Measurements from ENCODE around the gene SLC38A1.
"Not testable (repeated sequence)": the region's sequence is repeated elsewhere in the genome, so short reads cannot be mapped to it uniquely, and the experiment has no call there.

SLC38A1 gene

DNA sequence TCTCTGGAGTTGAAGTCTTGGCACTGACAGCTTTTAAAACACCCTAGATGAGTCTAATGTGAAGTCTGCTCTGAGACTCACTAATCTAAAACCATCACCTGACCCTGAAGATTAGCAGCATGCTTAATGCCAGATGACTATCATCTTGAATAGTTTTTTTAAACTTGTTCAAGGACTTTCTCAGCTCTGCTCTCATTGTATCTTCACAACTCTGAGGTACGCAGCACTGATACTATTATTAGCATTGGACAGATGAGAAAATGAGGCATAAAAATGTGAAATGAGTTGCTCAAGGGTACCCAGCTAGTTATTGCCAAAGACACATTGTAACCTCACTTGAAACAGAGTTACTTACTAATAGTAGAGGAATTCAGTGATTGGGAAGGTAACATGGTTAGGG, 4.8 kb downstream of the SLC38A1 start:
- no peak for DNase-seq (ENCODE audit: low read depth)

DNA sequence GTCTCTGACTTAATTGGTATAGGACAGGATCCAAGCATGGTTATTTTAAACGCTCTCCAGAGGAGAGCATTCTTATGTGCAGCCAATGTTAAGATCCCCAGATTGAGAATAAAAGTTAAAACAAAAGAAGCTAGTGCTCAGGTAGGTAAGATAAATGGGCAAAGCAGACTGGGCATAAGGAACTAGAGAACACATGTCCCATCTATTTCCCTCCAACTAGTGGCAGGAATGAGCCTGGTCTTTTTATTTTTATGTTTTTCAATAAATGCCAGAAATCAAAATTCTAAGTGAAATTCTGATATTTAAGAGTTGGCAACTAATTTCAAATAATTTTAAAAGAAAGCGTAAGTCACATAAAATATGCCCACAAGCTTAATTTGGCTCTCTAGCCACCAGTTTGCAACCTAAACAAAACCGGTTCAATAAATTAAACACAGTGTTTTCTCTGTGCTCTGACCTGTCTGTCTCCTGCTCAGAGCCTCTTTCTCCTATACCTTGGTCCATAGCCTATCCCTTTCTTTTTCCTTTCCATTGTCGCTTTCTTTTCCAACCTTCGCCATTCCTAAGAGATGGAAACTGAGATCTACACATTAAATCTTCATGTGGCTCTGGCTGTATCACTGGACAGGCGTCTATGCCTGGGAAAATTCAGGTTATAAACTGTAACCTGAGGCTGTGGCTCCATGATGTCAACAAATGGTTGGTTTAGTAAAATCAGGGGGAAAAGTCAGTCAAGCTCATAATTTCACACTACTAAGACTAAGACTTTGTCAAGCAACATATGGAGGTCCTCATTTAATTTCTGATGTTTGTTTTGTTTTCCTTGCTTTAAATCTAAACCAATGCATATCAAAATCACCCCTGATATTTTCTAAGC, 5.5 kb downstream of the SLC38A1 start:
- DNase-seq (ENCODE audit: low read depth): no peak

DNA sequence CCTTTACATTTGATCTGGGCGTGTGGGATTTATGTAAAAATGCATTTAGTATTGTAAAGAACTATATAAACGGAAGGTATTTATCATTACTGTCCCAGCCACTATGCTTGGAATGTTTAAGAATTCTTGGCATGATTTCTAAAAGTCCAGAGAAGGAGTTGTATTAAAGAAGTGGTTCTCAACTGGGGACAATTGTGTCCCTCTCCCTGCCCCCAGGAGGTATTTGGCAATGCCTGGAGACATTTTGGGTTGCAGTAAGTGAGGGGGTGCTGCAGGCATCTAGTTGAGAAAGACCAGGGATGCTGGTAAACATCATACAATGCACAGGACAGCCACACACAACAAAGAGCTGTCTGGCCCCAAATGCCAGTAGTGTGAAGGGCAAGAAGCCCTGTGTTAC, 7.2 kb downstream of the SLC38A1 start:
- DNase-seq (ENCODE audit: low read depth): no peak

DNA sequence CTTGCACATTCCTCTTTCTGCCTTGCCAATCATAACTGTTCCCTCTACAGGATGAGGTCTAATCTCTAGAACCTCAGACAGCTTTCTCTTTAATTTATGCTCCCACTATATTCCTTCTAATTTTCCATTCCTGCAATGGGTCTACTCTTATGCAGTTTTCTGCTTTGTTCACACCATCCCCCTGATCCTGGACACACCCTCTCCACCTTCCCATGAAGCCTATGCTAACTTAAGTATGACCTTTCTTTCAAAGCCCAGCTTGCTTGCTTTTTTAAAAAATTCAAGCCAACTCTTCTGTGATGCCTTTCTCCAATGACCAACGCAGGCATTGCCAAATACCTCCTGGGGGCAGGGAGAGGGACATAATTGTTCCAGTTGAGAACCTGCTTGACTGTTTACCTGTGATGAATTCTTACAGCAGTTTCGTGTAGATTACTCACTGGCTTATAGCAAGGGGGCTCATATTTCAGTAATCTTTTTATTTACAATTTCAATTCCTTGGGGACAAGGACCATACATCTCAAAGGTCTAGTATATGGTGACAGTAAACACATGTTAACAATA, 7.8 kb downstream of the SLC38A1 start:
- DNase-seq (ENCODE audit: low read depth): no peak

DNA sequence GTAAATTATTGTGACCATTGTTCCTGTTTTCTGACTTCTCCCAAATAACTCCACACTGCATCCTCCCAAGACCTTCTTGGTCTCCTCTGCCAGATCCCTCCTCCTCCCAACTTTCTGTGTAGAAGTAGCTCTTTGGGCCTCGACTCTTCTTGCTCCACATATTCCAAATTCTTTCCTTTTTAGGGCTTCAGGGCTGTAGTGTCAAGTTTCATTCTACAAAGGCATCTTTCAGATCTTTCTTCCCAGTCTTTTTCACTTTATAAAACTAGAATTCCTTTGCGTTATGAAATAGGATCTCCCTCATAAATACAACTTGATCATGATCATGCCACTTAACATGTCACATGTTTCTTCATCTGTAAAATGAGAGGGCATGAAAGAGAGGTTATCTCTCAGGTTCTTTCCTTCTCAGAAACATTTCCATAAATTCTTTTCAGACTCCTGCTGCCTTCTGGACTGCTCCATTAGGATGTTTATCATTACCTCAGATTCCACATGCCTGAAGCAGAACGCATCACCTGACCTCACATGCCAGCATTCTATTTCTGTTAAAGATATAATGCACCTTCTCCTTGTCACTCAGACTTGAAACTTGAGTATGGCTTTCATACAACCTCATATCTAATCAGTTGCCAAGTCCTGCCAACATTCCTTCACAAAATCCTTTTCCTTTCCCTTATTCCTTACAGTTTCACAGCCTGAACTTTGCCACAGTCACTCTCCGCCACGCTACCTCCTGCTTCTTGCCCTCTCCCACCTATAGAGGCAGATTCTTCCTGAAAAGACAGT, 8.5 kb downstream of the SLC38A1 start:
- DNase-seq (ENCODE audit: low read depth): no peak

DNA sequence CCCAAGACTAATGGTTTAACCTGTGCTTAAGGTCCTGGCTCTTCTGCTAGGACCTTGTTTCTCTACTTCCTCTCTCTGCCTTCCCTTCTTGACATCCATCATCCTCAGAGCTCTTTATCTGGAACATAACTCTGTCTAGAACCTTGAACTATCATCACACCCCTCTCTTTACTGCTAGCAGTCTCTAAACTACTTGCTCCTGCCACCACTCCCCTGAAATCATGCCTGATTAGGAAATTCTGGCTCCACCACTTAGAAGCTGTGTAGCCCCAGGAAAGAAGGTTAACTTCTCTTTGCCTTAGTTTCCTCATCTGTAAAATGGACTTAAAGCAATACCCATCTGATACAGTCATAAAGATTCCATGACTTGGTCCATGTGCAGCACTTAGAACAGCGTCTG, 9.1 kb downstream of the SLC38A1 start:
- no peak for DNase-seq (ENCODE audit: low read depth)

DNA sequence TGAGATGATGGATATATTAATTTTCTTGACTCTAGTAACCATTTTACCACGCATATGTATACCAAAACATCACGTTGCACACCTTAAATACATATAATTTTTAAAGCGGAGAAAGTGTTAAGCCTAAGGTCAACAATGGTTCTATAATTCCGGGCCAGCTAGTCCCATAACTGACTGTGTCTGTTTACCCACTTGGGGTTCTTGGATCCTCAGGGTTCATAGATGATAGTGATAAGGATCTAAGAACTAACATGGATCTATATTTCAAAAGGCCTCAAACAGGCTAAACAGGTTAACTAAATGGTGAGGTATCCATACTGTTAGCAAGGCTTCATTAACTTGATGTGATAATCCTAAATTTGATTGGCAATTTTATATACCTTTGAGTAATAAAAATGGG, 9.8 kb downstream of the SLC38A1 start:
- no peak for DNase-seq (ENCODE audit: low read depth)

DNA sequence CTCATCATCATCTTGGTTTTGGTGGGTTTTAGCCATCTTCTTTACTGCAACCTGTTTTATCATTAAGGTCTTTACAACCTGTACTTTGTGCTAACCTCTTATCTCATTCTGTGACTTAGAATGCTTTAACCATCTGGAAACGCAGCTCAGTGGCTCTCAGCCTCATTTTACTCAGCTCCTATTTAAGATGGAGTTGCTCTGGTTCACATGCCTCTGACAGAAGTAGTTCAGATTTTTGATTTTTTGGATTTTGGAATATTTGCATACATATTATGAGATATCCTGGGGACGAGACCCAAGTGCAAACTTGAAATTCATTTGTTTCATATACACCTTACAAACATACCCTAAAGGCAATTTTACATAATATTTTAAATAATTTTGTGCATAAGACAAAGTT, 10.7 kb downstream of the SLC38A1 start:
- DNase-seq (ENCODE audit: low read depth): no peak

DNA sequence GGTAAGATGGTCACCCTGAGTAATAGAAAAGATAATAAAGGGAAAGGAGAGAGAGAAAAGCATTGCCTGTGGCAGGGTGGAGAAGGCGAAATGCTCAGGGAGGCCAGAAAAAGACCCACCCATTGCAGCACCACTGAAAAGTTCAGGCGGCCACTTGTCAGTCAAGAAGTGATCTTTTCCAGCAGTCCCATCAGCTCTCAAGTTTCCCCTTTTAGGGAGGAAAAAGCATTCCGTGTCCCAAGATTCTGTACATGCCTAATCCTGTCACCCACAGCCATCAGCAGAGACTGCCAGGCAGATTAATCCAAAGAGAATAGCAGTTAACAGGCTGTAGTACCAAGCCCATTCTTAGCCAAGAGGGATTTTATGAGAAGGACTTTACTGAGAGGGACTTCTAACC, 11.9 kb downstream of the SLC38A1 start:
- DNase-seq (ENCODE audit: low read depth): no peak

DNA sequence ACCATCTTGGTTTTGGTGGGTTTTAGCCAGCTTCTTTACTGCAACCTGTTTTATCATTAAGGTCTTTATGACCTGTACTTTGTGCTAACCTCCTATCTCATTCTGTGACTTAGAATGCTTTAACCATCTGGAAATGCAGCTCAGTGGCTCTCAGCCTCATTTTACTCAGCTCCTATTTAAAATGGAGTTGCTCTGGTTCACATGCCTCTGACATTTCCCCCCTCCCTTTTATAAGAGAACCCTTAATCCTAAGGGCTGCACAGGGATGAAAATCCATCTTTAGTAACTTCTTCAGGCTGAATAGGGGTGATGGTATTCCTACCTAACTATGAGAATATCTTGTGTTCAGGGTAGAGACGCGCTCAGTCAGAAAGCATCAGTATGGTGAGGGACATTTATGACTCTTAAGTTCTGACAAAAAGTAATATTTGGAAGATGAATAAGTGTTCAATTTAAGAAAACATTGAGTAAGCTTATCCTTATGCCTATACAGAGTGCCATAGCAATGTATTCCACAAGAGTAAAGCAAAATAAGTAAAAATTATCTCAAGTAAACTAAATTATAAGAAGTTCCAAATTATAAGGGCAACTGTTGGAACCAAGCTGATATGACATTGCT, 15.2 kb downstream of the SLC38A1 start:
- DNase-seq (ENCODE audit: low read depth): no peak

DNA sequence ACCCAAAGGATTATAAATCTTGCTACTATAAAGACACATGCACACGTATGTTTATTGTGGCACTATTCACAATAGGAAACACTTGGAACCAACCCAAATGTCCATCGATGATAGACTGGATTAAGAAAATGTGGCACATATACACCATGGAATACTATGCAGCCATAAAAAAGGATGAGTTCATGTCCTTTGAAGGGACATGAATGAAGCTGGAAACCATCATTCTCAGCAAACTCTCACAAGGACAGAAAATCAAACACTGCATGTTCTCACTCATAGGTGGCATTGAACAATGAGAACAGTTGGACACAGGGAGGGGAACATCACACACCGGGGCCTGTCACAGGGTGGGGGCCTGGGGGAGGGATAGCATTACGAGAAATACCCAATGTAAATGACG, 16.8 kb downstream of the SLC38A1 start:
- DNase-seq (ENCODE audit: low read depth): not testable (repeated sequence)

DNA sequence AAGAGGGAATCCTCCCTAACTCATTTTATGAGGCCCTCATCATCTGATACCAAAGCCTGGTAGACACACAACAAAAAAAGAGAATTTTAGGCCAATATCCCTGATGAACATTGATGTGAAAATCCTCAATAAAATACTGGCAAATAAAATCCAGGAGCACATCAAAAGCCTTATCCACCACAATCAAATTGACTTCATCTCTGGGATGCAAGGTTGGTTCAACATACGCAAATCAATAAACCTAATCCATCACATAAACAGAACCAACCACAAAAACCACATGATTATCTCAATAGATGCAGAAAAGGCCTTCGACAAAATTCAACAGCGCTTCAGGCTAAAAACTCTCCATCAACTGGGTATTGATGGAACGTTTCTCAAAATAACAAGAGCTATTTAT, 18.9 kb downstream of the SLC38A1 start:
- DNase-seq (ENCODE audit: low read depth): not testable (repeated sequence)

DNA sequence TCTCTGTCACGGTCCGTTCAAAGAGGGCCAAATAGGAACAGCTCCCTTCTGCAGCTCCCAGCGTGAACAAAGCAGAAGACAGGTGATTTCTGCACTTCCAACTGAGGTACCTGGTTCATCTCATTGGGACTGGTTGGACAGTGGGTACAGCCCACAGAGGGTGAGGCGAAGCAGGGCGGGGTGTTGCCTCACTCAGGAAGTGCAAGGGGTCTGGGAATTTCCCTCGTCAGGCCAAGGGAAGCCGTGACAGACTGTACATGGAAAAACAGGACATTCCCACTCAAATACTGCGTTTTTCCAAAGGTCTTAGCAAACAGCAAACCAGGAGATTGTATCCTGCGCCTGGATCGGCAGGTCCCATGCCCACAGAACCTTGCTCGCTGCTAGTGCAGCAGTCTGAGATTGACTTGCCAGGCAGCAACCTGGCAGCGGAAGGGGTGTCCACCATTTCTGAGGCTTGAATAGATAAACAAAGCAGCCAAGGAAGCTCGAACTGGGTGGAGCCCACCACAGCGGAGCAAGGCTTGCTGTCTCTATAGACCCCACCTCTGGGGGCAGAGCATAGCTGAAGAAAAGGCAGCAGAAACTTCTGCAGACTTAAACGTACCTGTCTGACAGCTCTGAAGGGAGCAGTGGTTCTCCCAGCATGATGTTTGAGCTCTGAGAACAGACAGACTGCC, 22.7 kb downstream of the SLC38A1 start:
- DNase-seq (ENCODE audit: low read depth): no peak

DNA sequence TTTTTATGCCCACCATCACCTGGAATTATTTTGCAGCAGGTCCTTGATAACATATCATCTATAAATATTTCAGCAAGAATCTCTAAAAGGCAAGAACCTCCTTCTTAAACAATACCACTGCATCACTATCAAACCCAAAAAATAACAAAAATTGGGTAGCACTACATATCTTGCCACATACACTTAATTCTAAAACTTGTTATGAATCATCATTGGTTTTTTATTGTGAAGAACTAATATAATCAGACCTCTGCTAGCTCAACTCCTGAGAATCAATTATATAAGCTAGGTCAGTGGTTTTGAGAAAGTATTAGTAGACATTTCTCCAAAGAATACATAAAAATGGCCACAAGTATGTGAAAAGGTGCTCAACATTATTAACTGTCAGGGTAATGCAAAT, 23.8 kb downstream of the SLC38A1 start:
- no peak for DNase-seq (ENCODE audit: low read depth)

DNA sequence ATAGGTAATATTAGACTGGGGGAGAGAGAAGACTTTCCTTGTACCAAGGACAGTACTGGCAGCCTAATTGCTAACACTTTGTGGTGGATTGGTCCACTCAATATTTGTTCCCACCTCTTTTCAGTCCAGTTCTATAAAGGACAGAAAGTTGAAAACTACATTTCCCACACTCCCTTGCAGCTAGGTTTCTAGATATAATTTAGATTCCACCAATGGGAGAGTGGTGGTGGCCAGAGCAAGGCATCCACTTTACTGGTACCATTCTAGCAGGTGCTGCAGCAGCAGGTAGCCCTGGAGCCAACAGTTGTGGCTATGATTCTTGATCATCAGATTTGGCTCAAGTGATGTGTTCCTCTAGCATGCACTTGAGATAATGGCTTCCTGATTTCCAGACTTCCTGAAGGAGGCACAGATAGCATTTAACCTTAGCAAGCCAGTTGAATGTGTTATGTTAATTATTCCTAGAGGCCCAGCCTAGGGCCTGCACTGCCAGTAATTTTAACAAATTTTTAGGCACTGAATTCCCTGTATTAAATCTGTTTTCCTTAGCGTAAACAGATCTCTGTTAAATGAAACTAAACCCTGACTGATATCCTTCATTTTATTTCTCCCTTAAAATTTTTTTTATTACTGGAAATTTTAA, 24.4 kb downstream of the SLC38A1 start:
- no peak for DNase-seq (ENCODE audit: low read depth)

DNA sequence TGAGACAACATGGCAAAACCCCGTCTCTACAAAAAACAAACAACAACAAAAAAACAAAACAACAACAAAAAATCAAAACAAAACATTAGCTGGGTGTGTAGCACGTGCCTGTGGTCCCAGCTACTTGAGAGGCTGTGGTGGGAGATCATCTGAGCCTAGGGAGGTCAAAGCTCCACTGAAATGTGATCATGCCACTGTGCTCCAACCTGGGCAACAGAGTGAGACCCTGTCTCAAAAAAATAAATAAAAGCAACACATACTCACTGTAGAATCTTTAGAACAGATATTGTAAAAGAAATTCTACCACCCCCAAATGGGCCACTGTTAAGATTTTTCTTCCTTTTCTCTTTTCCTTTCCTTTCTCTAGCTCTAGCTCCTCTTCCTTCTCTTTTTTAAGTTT, 26.3 kb downstream of the SLC38A1 start:
- no peak for DNase-seq (ENCODE audit: low read depth)

DNA sequence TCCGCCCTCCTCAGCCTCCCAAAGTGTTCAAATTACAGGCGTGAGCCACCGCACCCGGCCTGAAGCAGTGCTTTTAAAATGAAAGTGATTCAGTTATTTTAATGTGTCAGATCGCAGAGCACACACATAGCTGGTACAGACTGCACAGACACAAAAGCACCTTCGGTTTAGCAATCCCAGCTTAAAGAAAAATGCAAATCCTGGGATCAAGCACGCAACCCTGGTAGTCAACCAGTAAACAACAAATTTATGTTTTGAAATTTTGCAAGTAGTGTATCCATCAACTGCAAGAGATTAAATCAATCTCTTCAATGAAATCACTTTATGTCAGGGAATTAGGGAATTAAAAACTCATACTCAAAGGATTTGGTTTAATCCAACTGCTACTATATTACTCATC, 28.4 kb downstream of the SLC38A1 start:
- DNase-seq (ENCODE audit: low read depth): no peak

DNA sequence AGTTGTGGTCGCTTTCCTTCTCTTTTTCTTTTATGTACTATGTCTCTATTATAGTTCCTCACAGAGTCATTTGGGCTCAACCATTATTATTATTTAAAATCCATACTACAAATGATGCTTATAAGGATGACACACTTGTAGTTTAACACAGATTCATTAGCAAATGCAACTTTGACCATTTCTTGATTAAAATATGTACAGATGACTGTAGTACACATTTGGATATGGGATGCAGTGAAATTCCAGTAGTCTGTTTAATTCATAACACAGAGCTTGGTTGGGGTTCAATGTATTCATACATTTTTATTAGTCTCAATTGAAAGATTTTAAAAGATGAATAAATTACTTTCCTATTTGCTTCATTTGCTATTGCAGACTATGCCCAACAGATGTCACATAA, 30.0 kb downstream of the SLC38A1 start:
- DNase-seq (ENCODE audit: low read depth): no peak

DNA sequence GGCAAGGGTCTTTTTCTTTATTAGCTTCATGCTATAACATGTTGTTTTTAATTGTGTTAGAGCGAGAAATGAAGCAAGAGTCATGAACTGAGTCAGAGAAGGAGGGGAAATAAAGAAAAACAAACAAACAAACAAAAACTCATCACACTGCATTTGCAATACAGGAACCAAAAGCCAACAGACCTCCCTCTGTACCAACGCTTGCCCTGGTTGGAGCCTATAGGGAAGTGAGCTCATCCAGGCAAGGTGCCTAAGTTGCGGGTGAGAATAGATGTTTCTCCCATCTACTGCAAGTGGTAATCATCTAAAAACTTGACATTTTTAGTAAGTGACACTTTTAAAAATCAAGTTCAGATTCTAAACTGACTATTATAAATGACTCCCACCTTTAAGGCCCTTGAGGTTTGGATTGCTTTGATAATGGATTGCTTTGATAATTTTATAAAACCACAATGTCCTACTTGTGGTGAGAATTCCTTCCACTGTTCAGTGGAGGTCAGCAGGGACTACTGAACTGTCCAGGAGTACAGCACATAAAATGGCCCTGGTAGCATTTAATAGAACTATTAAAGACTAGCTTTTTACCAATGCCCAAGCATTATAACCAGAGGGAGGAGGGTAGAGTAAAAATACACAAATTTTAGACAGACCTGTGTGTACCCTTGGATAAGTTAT, 31.3 kb downstream of the SLC38A1 start:
- DNase-seq (ENCODE audit: low read depth): no peak

DNA sequence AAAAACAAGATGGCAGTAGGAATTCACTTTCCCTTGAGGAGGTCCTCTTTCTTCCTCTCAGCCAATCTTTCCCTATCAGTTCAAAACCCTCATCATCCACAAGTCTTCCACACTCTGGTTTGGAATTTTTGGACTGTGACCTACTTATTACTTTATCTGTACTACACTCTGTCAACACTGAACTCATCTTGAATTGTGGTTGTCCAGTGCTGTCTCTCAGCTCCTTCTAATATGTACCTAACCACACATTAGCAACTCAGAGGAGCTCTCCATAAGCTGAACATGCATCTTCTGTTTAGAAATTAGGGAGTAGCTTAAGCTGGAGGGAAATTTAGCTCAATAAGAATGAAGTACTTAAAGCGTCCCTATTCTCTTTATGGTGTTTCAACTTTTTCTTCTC, 34.8 kb downstream of the SLC38A1 start:
- no peak for DNase-seq (ENCODE audit: low read depth)

DNA sequence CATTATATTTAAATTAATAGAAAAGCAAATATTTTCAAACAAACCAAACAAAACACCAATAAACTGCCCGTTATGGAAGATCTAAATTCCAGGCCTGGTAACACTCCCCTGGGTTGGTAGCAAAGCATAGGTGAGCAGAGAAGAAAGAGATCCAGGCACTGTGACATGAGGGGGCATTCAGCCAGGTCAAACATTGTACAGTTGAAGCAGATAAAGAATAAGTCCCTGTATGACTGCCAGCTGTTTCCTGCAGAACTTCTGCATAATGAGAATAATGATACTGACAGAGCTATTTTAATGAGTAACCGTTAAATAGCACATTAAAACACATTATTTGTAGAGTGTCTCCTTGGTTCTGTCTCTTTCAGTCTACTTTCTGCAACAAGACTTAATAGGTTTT, 35.4 kb downstream of the SLC38A1 start:
- DNase-seq (ENCODE audit: low read depth): no peak
